Spleen (tissue), 7 donors: ENCODE measurements around the gene TM4SF4.

ENCODE experiments used
- CTCF ChIP-seq, 11 experiments: fragments of 200-600 bp in 7 of 11; fragments of 450-650 bp in 4 of 11; sonication (generic) in 4 of 11; IDR thresholded peaks in 8 of 11; conservative IDR thresholded peaks in 3 of 11; 1 replicate in 7 of 11; 2 replicates in 4 of 11; pipeline versions ENCODE4 v1.4.0 to v1.8.0; 2016 to 2021; ENCODE audit warnings: antibody characterized with exemption in 11 of 11, inconsistent platforms in 4 of 11, mild to moderate bottlenecking in 1 of 11
- POLR2AphosphoS5 ChIP-seq, 3 donors: sonication (generic); formaldehyde crosslinking; IDR thresholded peaks; one replicate each; pipeline ENCODE4 v1.5.1; 2017; ENCODE audit warnings: antibody characterized with exemption in 3 of 3
- donor health status: DM: no; HTN: no; CAD: no; lungs with moderate emphysema.
- donor health status: DM: no; HTN: no; CAD: no.
- donor health status: DM: no; HTN: no; CAD: no.

DNA sequence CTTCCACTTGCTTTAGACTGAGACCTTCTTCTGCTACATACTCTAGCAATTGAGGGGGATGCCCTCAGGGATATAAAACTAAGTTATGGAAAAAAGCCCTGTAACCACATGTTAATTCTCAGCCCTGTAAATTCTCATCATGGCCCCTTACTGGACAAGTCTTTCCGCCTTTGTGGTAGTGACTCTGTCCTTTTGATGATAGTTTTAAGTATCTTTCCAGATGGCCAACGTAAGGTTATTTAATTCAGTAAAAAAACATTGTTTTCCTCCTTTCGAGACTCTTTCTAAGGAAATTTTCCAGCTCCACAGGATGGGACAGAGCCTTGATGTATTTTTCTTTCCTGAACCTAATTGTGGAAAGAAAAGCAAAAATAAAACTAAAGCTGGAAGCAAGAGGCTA is 25.3 kb upstream of the TM4SF4 start:
- TF ChIP-seq CTCF (IDR thresholded peaks at IDR 0.05 in 8 of 11, conservative IDR thresholded peaks at IDR 0.05 in 3 of 11) (no peak), POLR2AphosphoS5 (IDR thresholded peaks at IDR 0.05) (no peak)
